H1 (cell line): Measurements from ENCODE around the gene INPP4B. TPM values are rescaled to one million over a fixed set of nuclear protein-coding genes. Genes with fewer than 3 reads are reported as not detected.

Source experiments
- BACH1 ChIP-seq: IDR thresholded peaks from 2 replicates; pipeline ENCODE4 v1.6.1; 2012; ENCODE audit warnings: low read length, improper control_type of control experiment
- BCL11A ChIP-seq, 2 experiments: IDR thresholded peaks; one replicate each; pipeline ENCODE4 v1.6.1; 2011; ENCODE audit warnings: low read depth in 2 of 2, low read length in 2 of 2, mild to moderate bottlenecking in 2 of 2
- CBX5 ChIP-seq: fragments of 300-800, 300-1000 bp; sonication (generic); IDR thresholded peaks from 2 replicates; pipeline ENCODE4 v1.7.1; 2016; ENCODE audit warnings: antibody characterized with exemption, low read length, low read depth
- CHD7 ChIP-seq: fragments of 300-600 bp; sonication (generic); IDR thresholded peaks from 2 replicates; pipeline ENCODE4 v1.7.1; 2012; ENCODE audit warnings: low read length, moderate library complexity, mild to moderate bottlenecking, inconsistent platforms; ENCODE audit not compliant: insufficient replicate concordance
- SP4 ChIP-seq: IDR thresholded peaks from 2 replicates; pipeline ENCODE4 v1.6.1; 2012; ENCODE audit warnings: low read length, inconsistent platforms
- TAF1 ChIP-seq: IDR thresholded peaks from 2 replicates; pipeline ENCODE4 v1.6.1; 2011; ENCODE audit warnings: mild to moderate bottlenecking, low read depth, low read length
- TAF7 ChIP-seq: optimal IDR thresholded peaks from 2 replicates; pipeline ENCODE3; 2011; ENCODE audit warnings: low read depth, mild to moderate bottlenecking, inconsistent platforms, low read length, moderate library complexity, borderline replicate concordance
- polyA plus RNA-seq, 7 experiments: library from polyadenylated mRNA; depleted of rRNA in 3 of 7; stranded (reverse) in 5 of 7; unstranded in 2 of 7; fragments of >200 nt in 5 of 7; fragments of 200-250 nt in 2 of 7; gene quantifications; 1 replicate in 5 of 7; 2 replicates in 1 of 7; 4 replicates in 1 of 7; pipeline versions ENCODE4 v1.2.1 to v1.2.3, GENCODE V29; 2011 to 2013; ENCODE audit warnings: missing spikeins in 2 of 7, mixed read lengths in 2 of 7
- total RNA-seq: library from RNA; stranded (reverse); fragmentation: NEBNext Ultra II Directional; extraction: Animal tissue kit (Norgen Biotek cat#: 25700); gene quantifications from 2 replicates; pipeline ENCODE4 v1.2.1, GENCODE V29; 2021

Gene INPP4B
- total and polyA plus RNA-seq, 2 of the 8 experiments (the other 6 are each of a cell fraction or from before 2014, with no cell fraction given), result 0.11 to 0.54 TPM

GRCh38 chr4:142383354-142383753, 462.7 kb downstream of the INPP4B start (continued):
- TF ChIP-seq CHD7, result no peak
- TF ChIP-seq BACH1, result no peak
- no peak for TF ChIP-seq SP4
- no peak for TF ChIP-seq TAF1
- TF ChIP-seq TAF7, result no peak
- TF ChIP-seq BCL11A (IDR thresholded peaks at IDR 0.05; ENCODE audit: low read depth in 2 of 2, low read length in 2 of 2), result no peak
- TF ChIP-seq CBX5, result no peak
